ENCODE results near the gene ZNF133. TPM values are rescaled to one million over a fixed set of nuclear protein-coding genes. Genes with fewer than 3 reads are reported as not detected.
"Not testable (repeated sequence)": the region's sequence is repeated elsewhere in the genome, so short reads cannot be mapped to it uniquely, and the experiment has no call there.

Gene ZNF133
- total RNA-seq, 1 donor from 2014 or later, result 0.85 TPM

DNA sequence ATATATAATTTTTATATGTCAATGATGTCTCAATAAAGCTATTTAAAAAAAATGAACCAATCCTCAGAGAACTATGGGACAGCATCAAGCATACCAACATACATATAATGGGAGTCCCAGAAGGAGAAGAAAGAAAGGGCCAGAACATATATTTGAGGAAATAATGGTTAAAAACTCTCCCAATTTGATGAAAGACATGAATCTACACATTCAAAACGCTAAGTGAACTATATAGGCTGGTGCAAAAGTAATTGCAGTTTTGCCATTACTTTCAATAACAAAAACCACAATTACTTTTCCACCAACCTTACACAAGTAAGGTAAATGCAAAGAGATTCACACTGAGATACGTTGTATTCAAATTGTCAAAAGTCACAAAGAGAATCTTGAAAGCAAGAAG lies 43.4 kb downstream of the ZNF133 start:
- Histone ChIP-seq H3K36me3 (no peaks in the 10 kb centered on the region), H3K27me3 (no peaks in the 10 kb centered on the region), H3K4me3 (no peak overlapping the region), H3K4me1 (no peaks in the 10 kb centered on the region), H3K9me3 (peaks cover 11 to 55% of the 10 kb centered on the region in 2 donors), H3K27ac (no peak overlapping the region)
- intact Hi-C loops (cut with DNase I), result no loop called here
- DNase-seq (ENCODE audit: low spot score in 2 of 2), result no peak
- TF ChIP-seq, protein P1, sequence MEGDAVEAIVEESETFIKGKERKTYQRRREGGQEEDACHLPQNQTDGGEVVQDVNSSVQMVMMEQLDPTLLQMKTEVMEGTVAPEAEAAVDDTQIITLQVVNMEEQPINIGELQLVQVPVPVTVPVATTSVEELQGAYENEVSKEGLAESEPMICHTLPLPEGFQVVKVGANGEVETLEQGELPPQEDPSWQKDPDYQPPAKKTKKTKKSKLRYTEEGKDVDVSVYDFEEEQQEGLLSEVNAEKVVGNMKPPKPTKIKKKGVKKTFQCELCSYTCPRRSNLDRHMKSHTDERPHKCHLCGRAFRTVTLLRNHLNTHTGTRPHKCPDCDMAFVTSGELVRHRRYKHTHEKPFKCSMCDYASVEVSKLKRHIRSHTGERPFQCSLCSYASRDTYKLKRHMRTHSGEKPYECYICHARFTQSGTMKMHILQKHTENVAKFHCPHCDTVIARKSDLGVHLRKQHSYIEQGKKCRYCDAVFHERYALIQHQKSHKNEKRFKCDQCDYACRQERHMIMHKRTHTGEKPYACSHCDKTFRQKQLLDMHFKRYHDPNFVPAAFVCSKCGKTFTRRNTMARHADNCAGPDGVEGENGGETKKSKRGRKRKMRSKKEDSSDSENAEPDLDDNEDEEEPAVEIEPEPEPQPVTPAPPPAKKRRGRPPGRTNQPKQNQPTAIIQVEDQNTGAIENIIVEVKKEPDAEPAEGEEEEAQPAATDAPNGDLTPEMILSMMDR (IDR thresholded peaks at IDR 0.05), result no peak

DNA sequence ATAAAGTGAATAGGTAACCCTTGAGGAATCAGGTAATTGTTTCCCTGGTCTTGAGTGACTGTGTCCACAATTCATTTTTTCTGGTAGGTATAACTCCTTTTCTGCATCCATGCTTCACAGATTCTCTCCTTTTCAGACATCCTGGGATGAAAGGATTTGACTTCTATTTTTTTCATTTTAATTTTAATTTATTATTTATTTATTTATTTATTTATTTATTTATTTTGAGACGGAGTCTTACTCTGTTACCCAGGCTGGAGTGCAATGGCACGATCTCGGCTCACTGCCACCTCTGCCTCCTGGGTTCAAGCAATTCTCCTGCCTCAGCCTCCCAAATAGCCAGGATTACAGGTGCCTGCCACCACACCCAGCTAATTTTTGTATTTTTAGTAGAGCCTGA lies 61.4 kb downstream of the ZNF133 start:
- H3K27me3 ChIP-seq; intact Hi-C loops (cut with DNase I); DNase-seq (ENCODE audit: low spot score in 2 of 2); H3K4me3 ChIP-seq; H3K27ac ChIP-seq; H3K9me3 ChIP-seq; H3K36me3 ChIP-seq; H3K4me1 ChIP-seq: not testable (repeated sequence)

DNA sequence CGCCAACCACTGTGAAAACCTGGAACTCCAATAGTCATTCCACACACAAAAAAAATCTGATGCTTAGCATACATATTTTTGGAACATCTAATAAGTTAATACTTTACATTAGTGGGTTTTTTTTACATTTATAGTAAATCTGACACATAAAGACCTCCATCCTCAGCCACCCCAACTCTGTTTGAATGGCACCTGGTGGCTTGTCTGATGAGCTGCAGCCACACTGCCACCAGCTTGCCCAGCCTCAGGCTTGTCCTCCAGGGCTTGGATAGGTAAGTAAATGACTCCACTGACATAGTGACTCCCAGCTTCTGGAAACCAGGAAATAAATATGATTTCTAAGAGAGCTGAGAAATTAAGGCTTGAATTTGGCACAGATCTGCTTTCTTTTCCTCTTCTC lies 71.5 kb downstream of the ZNF133 start:
- no peaks in the 10 kb centered on the region for H3K27me3 ChIP-seq
- H3K4me1 ChIP-seq, result no peaks in the 10 kb centered on the region
- H3K4me3 ChIP-seq, result no peak overlapping the region
- no peak for DNase-seq (ENCODE audit: low spot score in 2 of 2)
- no peaks in the 10 kb centered on the region for H3K36me3 ChIP-seq
- intact Hi-C loops (cut with DNase I), result no loop called here
- H3K27ac ChIP-seq, result no peak overlapping the region
- TF ChIP-seq, protein P1 (IDR thresholded peaks at IDR 0.05), result no peak
- H3K9me3 ChIP-seq, result no peaks in the 10 kb centered on the region

- H3K27me3 ChIP-seq, result no peaks in the 10 kb centered on the region
- H3K4me1 ChIP-seq, result no peaks in the 10 kb centered on the region
- H3K27ac ChIP-seq, result no peak overlapping the region
- H3K4me3 ChIP-seq, result no peak overlapping the region
- intact Hi-C loops (cut with DNase I), result no loop called here
- no peaks in the 10 kb centered on the region for H3K9me3 ChIP-seq
- TF ChIP-seq, protein P1 (IDR thresholded peaks at IDR 0.05), result no peak
- DNase-seq (ENCODE audit: low spot score in 2 of 2), result no peak
- no peaks in the 10 kb centered on the region for H3K36me3 ChIP-seq
Measured at GRCh38 chr20:18360635-18361034, 72.3 kb downstream of the ZNF133 start.

DNA sequence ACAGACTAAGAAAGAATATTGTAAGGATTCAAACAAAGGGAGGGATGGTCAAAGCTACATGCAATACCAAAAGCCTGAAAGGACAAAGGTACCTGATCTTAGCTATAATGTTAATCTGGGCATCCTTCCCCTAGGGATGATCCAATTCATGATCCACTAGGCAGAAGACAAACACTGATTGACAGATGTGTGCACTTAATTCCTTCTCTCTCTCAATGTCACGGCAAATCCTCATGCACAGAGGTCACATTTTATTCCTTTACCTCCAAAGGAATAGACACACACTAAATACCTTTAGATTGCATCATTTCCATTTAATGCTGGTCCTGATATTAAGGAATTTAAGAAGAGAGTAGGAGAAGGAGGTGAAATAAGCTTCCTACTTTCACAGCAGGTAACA lies 73.4 kb downstream of the ZNF133 start:
- TF ChIP-seq, protein P1 (IDR thresholded peaks at IDR 0.05), result no peak
- H3K27me3 ChIP-seq, result no peaks in the 10 kb centered on the region
- intact Hi-C loops (cut with DNase I), result no loop called here
- no peaks in the 10 kb centered on the region for H3K9me3 ChIP-seq
- H3K36me3 ChIP-seq, result no peaks in the 10 kb centered on the region
- H3K4me1 ChIP-seq, result no peaks in the 10 kb centered on the region
- no peak overlapping the region for H3K4me3 ChIP-seq
- DNase-seq (ENCODE audit: low spot score in 2 of 2), result no peak
- H3K27ac ChIP-seq, result no peak overlapping the region

DNA sequence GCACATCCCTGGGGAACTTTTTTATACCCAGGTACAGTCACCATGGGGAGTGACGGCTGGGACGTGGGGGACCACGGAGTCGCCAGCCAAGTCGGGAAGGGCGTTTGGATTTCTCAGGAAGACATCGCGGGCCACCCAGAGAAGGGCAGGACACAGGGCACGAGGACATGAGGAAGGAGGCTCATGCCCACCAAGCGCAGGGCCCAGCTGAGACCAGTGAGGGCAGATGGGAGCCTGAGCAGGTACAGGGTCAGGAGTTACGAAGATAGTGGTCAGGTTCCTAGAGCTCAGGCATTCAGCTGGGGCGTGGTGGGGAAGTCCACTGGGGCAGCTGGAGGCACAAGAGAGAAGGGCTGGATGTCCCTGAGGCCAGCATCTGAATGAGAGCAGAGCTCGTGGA lies 74.6 kb downstream of the ZNF133 start:
- no peak for DNase-seq (ENCODE audit: low spot score in 2 of 2)
- H3K36me3 ChIP-seq, result no peaks in the 10 kb centered on the region

More for the DNA sequence above, 74.6 kb downstream of the ZNF133 start:
- peaks cover 0 to 2% of the 10 kb centered on the region in 2 donors for H3K9me3 ChIP-seq
- H3K27me3 ChIP-seq, result no peaks in the 10 kb centered on the region
- H3K4me1 ChIP-seq, result no peaks in the 10 kb centered on the region
- no peak overlapping the region for H3K4me3 ChIP-seq
- TF ChIP-seq, protein P1 (IDR thresholded peaks at IDR 0.05), result no peak
- intact Hi-C loops (cut with DNase I), result no loop called here
- H3K27ac ChIP-seq, result no peak overlapping the region

All from ascending aorta (tissue), 2 donors.